ENCODE results near the gene SALL2.
A peak's percentile ranks its signal among the peaks of the same experiment; 100 is the strongest.

SALL2 gene

DNA sequence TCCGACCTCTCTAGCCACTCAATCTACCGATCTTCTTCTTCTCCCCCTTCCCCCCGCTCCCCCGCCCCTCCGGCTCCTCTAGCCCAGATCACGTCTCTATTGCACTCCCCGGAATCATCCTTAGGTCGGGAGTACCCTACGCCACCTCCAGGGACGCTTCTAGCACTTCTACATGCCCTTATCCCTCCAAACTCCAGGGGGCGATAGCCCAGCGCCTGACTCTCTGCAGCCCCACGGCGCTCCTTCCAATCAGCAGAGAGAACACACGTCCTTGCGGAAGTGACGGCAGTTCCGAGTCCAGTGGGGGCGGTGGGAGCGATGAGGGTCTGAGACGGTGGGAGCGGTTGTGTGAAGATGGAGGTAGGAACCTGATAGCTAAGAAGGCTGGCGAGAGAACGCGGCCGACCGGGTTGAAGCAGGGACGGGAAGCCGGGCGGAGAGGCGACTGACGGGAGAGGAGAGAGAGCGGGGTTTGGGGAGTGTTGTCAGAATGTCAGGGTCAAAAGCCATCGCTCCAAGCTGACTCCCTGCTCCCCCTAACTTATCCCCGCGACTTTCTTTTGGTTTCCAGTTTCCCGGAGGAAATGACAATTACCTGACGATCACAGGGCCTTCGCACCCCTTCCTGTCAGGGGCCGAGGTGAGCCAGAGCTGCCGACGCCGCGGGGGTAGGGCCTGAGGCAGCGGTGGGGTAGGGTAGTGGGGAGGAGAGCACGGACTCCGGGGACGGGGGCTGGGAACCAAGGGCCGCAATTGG lies 49.0 kb downstream of the SALL2 start, which contains the start of the genes RAB2B and TOX4:
Gene RAB2B (minus strand): TSS at position 35 of the 757 bp plus-strand sequence. CDS start 87 bp downstream, outside the sequence.
Gene TOX4 (plus strand): TSS at position 271 of the 757 bp plus-strand sequence. CDS start 84 bp downstream, at position 355.
- DNase-seq = peak; percentile 99

DNA sequence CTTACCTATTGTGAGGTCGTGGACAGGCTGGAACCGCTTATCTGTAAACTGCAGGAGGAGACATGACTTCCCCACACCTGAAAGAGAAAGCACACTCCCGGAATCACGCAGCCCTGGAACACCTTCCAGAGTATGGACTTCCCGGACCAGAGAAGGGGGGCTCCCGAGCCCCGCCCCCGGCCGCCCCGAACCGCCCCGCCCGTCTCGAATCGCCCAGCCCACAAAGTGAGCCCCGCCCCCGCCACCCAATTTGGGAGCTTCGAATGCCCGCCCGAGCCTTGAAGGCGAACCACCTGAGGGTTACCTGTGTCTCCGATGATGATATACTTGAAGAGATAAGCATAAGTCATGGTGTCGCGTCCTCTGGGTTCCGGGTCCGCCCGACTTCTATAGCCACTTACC lies 49.6 kb downstream of the SALL2 start:
- DNase-seq = peak; percentile 86 to 89

DNA sequence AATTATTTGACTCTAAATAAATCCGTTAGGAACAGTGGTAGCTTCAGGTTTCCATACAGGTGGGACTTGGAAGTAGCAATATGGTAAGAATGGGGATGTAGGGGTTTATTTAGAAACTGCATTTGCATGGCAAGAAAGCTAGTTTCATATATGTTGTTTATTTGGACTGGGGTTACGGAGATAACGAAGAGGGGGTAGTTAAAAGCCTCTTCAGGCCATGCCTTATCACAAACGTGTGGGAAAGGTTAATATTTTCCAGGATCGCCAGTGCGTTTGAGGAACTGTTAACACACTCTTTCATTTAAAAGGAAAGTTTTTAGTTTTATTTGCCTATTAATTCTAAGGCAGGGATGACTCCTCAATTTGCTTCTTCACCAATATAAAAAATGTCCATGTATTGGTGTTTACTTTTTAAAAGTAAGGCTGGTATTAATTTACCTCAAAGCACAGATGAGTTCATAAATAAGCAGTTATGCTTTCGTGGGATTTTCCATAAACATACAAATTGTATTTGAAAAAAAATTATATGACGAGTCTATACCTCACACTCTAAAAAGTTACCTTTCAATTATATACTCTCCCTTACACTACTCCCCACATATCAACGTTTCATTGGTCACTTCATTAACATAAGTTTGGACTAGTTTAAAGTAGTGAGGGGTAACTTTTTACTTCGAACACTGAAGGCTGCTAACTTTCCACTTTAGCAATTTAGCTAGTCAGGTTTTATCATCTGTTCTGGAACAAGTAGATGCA lies 50.2 kb downstream of the SALL2 start:
- DNase-seq = no peak
